NCI-H510A (cell line): ENCODE results near the gene HABP2.

Source experiments
- DNase-seq: peaks from one replicate; lab custom pipeline; 2025; lab: John Stamatoyannopoulos, UW

The HABP2 gene

GRCh38 chr10:113631684-113632367, 79.0 kb downstream of the HABP2 start:
- no peak for DNase-seq
